HG02678 (cell line): Measurements from ENCODE around the gene ENTPD2.
"Not testable (repeated sequence)": the region's sequence is repeated elsewhere in the genome, so short reads cannot be mapped to it uniquely, and the experiment has no call there.

ENCODE experiments used
- ATAC-seq: cut with Tn5 transposase; IDR thresholded peaks from one replicate; pipeline ENCODE4 v1.9.1; 2021; ENCODE audit warnings: mild to moderate bottlenecking, moderate library complexity; ENCODE audit not compliant: unreplicated experiment

ENTPD2 gene

GRCh38 chr9:137065336-137065967 is 11.6 kb upstream of the ENTPD2 start:
- ATAC-seq, result no peak

DNA sequence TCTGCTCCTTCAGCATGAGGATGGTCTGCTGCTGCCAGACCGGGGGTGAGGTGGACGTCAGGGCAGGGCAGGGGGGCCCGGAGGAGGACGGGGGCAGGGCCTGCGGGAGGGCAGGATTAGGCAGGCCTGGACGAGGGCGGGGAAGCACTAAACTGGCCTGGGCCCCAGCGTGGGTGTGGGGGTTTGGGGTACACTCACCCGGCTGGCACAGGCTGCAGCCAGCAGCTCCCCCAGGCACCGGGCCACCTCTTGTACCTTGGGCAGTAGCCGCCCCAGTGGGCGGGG is 11.0 kb upstream of the ENTPD2 start:
- no peak for ATAC-seq

- no peak for ATAC-seq
Measured at GRCh38 chr9:137064027-137064879, 10.4 kb upstream of the ENTPD2 start.

DNA sequence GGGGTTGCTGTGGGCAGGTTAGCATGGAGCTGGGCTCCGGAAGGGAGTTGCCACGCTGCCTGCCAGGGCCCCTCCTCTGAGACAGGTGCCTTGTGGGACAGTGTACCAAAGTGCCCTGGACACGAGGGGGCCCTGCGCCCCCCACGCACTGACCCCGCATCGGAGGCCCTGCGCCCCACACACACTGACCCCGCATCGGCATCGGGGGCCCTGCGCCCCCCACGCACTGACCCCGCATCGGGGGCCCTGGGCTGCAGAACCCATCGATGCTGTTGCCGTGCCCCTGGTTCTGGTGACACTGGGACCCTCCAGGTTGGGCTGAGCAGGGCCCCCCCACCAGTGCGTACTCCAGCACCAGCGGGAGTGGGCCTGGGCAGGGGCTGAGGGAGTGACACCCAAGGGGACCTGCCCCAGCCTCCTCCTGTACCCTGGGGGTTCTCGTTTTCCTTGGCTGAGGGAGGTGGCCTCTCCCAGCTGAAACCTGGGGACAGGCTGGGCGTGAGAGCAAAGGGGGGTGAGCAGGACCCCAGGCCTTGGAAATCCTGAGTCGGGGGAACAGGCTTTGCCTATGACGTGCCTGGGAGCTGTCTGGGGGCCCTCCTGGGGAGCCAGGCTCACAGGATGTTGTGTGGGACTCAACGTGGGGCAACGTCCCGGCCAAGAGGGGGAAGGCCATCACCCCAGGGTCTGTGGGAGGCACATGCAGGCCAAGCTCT is 9.6 kb upstream of the ENTPD2 start:
- ATAC-seq, result no peak

DNA sequence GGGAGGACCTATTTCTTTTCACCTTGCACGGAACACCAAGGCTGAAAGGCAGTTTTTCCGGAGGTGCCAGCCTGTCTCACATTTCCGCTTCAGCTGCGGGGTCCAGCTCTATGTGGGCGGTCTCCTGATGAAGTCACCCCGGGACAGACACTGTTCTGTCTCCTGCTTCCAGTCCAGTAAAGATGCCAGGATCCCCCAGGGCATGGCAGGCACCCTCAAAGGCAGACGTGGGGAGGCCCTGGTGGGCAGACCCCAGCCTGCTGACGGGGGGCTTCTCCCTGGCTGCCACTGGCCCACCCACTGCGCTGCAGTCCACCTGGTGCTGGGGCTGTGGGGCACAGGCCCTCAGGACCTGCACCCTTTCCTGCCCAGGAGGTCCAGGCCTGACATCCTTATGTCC is 8.9 kb upstream of the ENTPD2 start:
- ATAC-seq, result not testable (repeated sequence)

- no peak for ATAC-seq
Measured at GRCh38 chr9:137062384-137062783, 8.5 kb upstream of the ENTPD2 start.

GRCh38 chr9:137058521-137059234 is 4.8 kb upstream of the ENTPD2 start:
- ATAC-seq, result no peak

- ATAC-seq, result no peak
Measured at GRCh38 chr9:137057545-137057944, 3.7 kb upstream of the ENTPD2 start.

GRCh38 chr9:137056739-137057415 is 3.0 kb upstream of the ENTPD2 start:
- no peak for ATAC-seq

DNA sequence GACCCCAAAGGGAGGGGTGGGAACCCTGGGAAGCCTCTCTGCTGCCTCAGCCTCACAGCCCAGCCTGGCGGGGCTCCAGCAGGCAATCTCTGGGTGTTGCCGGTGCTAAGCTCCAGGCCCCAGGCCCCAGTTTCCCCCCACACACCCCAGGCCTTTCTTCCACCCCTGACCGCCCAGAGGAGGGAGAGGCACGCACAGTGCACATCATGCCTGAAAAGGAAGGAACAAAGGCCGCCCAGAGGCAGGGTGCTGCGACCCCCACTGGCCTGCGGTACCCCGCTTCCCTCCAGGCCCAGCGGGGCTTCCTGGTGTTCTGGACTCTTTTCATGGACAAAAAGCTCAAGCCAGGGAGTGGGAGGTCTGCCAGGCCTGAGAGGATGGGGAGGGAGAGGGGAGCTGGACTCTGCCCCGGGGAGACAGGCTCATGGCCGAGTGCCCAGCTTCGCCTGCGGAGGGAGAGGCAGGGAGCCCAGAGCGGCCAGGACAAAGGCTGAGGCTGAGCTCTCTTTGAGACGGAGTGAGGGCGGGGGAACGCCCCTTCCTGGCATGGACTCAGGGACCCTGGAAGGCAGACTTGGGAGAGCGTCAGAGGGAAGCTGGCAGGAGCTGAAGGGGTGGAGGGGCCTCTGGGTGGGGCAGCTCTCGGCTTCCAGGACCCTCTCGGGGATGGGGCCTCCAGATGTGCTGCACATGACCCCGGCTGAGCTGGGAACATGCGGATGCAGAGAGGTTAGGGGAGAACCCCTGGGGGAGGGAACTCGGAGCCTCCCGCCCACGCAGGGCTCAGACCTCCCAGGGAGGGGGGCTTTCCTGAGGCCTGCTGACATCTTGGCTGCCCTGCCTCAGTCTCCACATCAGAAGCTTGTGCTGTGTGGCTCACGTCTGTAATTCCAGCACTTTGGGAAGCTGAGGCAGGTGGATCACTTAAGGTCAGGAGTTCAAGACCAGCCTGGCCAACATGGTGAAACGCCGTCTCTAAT is 1.8 kb upstream of the ENTPD2 start:
- no peak for ATAC-seq

DNA sequence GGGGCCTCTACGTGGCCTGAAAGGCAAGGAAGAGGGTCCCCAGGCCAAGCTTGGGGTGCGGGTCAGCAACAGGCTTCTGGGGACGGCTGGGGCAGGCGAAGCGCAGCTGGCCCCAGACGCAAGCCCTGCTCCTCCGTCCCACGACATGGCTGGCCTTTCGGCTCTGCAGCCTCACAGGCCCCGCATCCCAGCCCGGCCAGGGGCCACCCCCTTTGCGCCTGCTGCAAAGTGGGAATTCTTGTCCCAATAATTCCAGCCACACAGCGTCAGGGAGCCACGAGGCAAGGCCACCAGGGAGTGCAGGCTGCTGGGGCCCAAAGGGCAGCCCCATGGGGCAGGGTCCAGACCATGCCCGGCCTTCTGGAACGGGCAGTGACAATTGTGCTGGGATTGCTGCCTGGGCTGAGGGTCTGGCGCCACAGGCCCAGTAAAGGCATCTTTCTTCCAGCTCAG is 1.1 kb upstream of the ENTPD2 start:
- no peak for ATAC-seq

- no peak for ATAC-seq
Measured at GRCh38 chr9:137052998-137053943, 590 bp downstream of the ENTPD2 start.

- no peak for ATAC-seq
Measured at GRCh38 chr9:137052293-137052692, 1.6 kb downstream of the ENTPD2 start.

DNA sequence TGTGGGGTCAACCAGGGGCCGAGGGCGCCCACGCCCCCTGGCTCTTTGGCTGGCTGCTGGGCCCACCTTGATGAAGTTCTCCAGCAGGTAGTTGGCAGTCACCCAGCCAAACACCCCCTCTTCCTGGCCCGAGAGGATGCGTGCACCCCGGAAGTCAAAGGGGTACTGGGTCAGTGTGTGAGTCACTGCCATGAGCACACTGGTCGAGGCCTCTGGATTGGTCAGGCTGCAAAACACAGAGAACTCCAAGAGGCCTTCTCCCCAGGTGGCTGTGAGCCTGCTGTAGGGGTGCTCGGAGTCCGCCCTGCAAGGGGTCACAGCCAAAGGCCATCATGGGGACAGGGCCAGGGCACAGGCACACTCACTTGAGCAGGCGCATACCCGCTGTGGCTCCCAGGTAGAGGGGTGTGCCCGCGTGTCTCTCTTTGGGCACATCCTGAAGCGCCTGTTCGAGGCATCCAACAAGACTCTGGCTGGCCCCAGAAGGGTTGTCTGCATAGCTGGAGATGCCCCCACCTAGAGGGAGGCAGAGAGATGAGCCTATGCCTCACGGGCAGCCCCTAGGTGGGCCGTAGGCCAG is 2.6 kb downstream of the ENTPD2 start:
- ATAC-seq, result no peak

DNA sequence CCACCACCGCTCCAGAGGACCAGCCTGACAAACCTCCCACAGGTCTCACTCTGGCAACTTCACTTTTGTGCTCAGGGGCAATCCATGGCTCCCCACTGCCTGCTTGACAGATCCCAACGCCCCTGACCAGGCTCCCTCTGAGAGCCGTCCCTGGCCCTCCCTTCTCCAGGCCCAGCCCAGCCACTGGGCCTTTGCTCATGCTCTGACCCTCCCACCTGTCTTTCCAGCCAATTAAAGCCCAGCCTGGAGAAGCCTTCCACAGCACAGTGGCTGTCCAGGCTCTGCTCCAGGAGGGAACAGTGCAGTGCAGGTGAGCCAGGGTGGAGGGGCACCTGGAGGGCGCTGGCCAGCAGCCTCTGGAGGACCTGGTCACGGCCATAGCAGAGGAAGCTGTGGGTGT is 3.3 kb downstream of the ENTPD2 start:
- ATAC-seq, result no peak

DNA sequence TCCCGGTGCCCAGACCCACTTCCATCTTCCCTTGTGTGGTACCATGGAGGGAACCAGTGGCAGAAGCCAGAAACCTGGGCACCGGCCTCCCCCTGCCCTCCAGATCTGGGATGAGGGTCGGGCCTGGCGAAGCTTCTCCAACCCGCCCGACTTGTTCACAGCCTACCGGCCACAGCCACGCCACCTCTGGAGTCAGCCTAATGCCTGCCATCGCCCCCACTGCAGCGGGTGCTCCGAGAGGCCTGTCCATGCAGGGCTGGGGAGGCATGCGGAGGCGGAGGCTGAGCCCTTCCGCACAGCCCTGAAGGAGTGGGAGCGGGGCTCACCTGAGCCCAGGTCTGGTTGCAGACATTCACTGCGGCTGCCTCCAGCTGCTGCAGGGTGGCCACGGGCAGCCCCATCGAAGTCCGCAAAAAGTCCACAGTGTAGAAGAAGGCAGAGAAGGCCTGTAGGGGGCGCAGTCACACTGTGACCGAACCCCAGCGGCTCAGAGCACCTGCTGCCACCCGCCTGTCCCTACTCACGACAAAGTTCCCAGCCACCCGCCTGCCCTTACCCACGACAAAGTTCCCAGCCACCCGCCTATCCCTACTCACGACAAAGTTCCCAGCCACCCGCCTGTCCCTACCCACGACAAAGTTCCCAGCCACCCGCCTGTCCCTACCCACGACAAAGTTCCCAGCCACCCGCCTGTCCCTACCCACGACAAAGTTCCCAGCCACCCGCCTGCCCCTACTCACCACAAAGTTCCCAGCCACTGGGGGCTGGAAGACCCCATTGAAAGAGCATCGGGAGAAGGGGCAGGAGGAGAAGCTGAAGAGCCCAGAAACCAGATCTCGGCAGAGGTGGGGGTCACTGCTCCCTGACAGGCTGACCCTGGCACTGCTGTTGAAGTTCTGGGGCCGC is 4.1 kb downstream of the ENTPD2 start:
- ATAC-seq, result no peak
